Hepatocyte (in vitro differentiated cells): ENCODE data around the gene SPOCK3.

Experiments
- CTCF ChIP-seq: fragments of 200-600 bp; sonication (generic); IDR thresholded peaks from 2 replicates; pipeline ENCODE4 v1.5.1; 2016; ENCODE audit warnings: antibody characterized with exemption, mild to moderate bottlenecking; ENCODE audit not compliant: poor library complexity
- EZH2phosphoT487 ChIP-seq: fragments of 200-600 bp; sonication (generic); IDR thresholded peaks from one replicate; pipeline ENCODE4 v1.6.1; 2018; ENCODE audit warnings: antibody characterized with exemption, mild to moderate bottlenecking, low read depth, moderate library complexity; ENCODE audit not compliant: unreplicated experiment, severe bottlenecking

- no peak for TF ChIP-seq CTCF
- no peak for TF ChIP-seq EZH2phosphoT487
These were observed 244.4 kb downstream of the SPOCK3 start for GRCh38 chr4:166989886-166990285.
